Measurements from ENCODE around the gene TBKBP1. TPM values are rescaled to one million over a fixed set of nuclear protein-coding genes. Genes with fewer than 3 reads are reported as not detected.

Gene TBKBP1
- total RNA-seq, 4 donors from 2014 or later = 1.8 to 6.4 (median 4.4) TPM

GRCh38 chr17:47745037-47745380 is 51.0 kb downstream of the TBKBP1 start:
- DNase-seq = no peak
- no peak overlapping the region for H3K27ac ChIP-seq
- 75% methylated on average over 7 of the region's 10 CpGs; no CpG with 5 or more reads in 1 of the 2 donors for WGBS, 2 donors (ENCODE audit: low coverage in 1 of 2)
- TF ChIP-seq EP300 (IDR thresholded peaks at IDR 0.05; ENCODE audit: low read depth) (no peak), POLR2AphosphoS5 (IDR thresholded peaks at IDR 0.05) (no peak), POLR2A (IDR thresholded peaks at IDR 0.05) (no peak), CTCF (IDR thresholded peaks at IDR 0.05) (no peak)
- intact Hi-C loops (cut with DNase I; ENCODE audit: low total_unique reads) (no loop called here), in situ Hi-C loops (cut with MboI; ENCODE audit: low pct_ligation_motif_present in 1 of 4, low pct_unique_long_range_greater_than_20kb in 1 of 4, low sequenced_read_pairs in 3 of 4) (no loop called here)
- no peaks in the 10 kb centered on the region for H3K9me3 ChIP-seq
- no peak overlapping the region for H3K4me3 ChIP-seq
- peaks cover 65% of the 10 kb centered on the region for H3K27me3 ChIP-seq
- no peaks in the 10 kb centered on the region for H3K4me1 ChIP-seq
- no peaks in the 10 kb centered on the region for H3K36me3 ChIP-seq

DNA sequence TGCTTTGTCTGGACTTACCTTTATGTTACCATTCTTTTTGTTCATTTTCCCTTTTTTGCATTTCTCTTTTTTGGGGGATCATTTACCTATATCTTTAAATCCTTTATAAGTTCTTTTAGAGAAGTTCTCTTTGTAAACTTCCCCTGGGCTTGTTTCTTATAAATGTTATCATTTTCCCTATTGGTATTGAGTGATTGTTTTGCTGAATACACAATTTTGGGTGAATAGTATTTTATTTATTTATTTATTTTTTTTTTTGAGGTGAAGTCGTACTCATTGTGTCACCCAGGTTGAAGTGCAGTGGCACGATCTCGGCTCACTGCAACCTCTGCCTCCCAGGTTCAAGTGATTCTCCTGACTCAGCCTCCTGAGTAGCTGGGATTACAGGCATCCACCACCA is 57.5 kb downstream of the TBKBP1 start:
- intact Hi-C loops (cut with DNase I; ENCODE audit: low total_unique reads) = no loop called here
- no peak for DNase-seq
- H3K9me3 ChIP-seq = no peaks in the 10 kb centered on the region
- no peaks in the 10 kb centered on the region for H3K36me3 ChIP-seq
- H3K27ac ChIP-seq = no peak overlapping the region
- peaks cover 56% of the 10 kb centered on the region for H3K27me3 ChIP-seq
- TF ChIP-seq EP300 (IDR thresholded peaks at IDR 0.05; ENCODE audit: low read depth) (no peak), POLR2A (IDR thresholded peaks at IDR 0.05) (no peak), POLR2AphosphoS5 (IDR thresholded peaks at IDR 0.05) (no peak), CTCF (IDR thresholded peaks at IDR 0.05) (no peak)
- H3K4me1 ChIP-seq = no peaks in the 10 kb centered on the region
- no peak overlapping the region for H3K4me3 ChIP-seq
- in situ Hi-C loops (cut with MboI; ENCODE audit: low pct_ligation_motif_present in 1 of 4, low pct_unique_long_range_greater_than_20kb in 1 of 4, low sequenced_read_pairs in 3 of 4) = no loop called here
- WGBS, 2 donors (ENCODE audit: low coverage in 1 of 2) = 83 to 92% methylated on average over 3 of the region's 3 CpGs

GRCh38 chr17:47757386-47757785 is 63.4 kb downstream of the TBKBP1 start:
- no peak for DNase-seq
- in situ Hi-C loops (cut with MboI; ENCODE audit: low pct_ligation_motif_present in 1 of 4, low pct_unique_long_range_greater_than_20kb in 1 of 4, low sequenced_read_pairs in 3 of 4) (no loop called here), intact Hi-C loops (cut with DNase I; ENCODE audit: low total_unique reads) (no loop called here)
- no peak overlapping the region for H3K4me3 ChIP-seq
- H3K27me3 ChIP-seq = peaks cover 32% of the 10 kb centered on the region
- H3K27ac ChIP-seq = no peak overlapping the region
- H3K4me1 ChIP-seq = no peaks in the 10 kb centered on the region
- TF ChIP-seq POLR2AphosphoS5 (IDR thresholded peaks at IDR 0.05) (no peak), POLR2A (IDR thresholded peaks at IDR 0.05) (no peak), CTCF (IDR thresholded peaks at IDR 0.05) (no peak), EP300 (IDR thresholded peaks at IDR 0.05; ENCODE audit: low read depth) (no peak)
- H3K36me3 ChIP-seq = no peaks in the 10 kb centered on the region
- peaks cover 9 to 10% of the 10 kb centered on the region in 2 donors for H3K9me3 ChIP-seq
- 38 to 40% methylated on average over 1 of the region's 1 CpG for WGBS, 2 donors (ENCODE audit: low coverage in 1 of 2)

DNA sequence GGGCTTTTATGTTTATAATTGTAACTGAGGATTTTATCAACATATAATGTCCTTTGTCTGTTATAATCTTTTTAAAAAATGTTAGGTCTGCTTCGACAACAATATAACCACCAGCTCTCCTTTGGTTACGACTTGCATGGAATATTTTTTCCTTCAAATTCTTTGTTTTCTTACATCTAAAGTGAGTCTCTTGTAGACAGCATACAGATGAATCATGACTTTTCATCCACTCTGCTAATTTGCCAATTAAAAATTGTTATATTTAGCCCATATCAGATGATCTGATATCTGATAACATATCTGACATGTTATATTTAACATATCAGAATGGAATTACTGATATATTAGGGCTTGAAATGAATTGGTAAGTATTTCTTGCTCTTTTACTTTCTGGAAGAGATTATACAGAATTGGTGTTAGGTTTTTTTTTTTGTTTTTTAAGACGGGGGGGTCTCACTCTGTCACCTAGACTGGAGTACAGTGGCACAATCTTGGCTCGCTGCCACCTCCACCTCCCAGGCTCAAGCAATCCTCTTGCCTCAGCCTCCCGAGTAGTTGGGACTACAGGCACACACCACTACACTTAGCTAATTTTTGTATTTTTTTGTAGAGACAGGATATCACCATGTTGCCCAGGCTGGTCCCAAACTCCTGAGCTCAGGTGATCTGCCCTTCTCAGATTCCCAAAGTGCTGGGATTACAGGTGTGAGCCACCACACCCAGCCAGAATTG is 66.6 kb downstream of the TBKBP1 start:
- Histone ChIP-seq H3K27ac (no peak overlapping the region), H3K27me3 (peaks cover 37% of the 10 kb centered on the region), H3K9me3 (peaks cover 9 to 10% of the 10 kb centered on the region in 2 donors), H3K4me3 (no peak overlapping the region), H3K36me3 (no peaks in the 10 kb centered on the region), H3K4me1 (no peaks in the 10 kb centered on the region)
- intact Hi-C loops (cut with DNase I; ENCODE audit: low total_unique reads) = no loop called here
- no peak for TF ChIP-seq CTCF (IDR thresholded peaks at IDR 0.05)
- TF ChIP-seq EP300 (IDR thresholded peaks at IDR 0.05; ENCODE audit: low read depth) = no peak
- no peak for TF ChIP-seq POLR2AphosphoS5 (IDR thresholded peaks at IDR 0.05)
- no peak for TF ChIP-seq POLR2A (IDR thresholded peaks at IDR 0.05)
- in situ Hi-C loops (cut with MboI; ENCODE audit: low pct_ligation_motif_present in 1 of 4, low pct_unique_long_range_greater_than_20kb in 1 of 4, low sequenced_read_pairs in 3 of 4) = no loop called here
- 65 to 72% methylated on average over 5 of the region's 5 CpGs for WGBS, 2 donors (ENCODE audit: low coverage in 1 of 2)
- DNase-seq = no peak

Small RNA genes within 50 kb of the gene (small RNA-seq; reads per million reads assigned to genes)
- 0 reads per million in 4 donors for gene AC015674.1

Other genes with a start within 250 kb of the TBKBP1 start
- 100 to 1,000 TPM; 119 to 237 (median 170) TPM for gene NPEPPS, start 163.1 kb upstream of the TBKBP1 start, total RNA-seq
- gene KPNB1, start 44.2 kb upstream of the TBKBP1 start, total RNA-seq = 100 to 1,000 TPM in 3 of 4 donors, 10 to 100 TPM in 1; 39.2 to 176 (median 133) TPM
- gene TBX21, start 39.1 kb downstream of the TBKBP1 start, total RNA-seq = 10 to 100 TPM in 1 of 4 donors, 1 to 10 TPM in 1, under 1 TPM in 1, not detected in 1; 0.27 to 18.3 (median 4.9) TPM
- 100 to 1,000 TPM in 1 of 4 donors, 10 to 100 TPM in 3; 53.5 to 148 (median 75.0) TPM for gene OSBPL7, start 127.6 kb downstream of the TBKBP1 start, total RNA-seq
- 10 to 100 TPM; 12.9 to 41.8 (median 32.0) TPM for gene MRPL10, start 137.4 kb downstream of the TBKBP1 start, total RNA-seq
- gene LRRC46, start 137.5 kb downstream of the TBKBP1 start, total RNA-seq = under 1 TPM in 2 of 4 donors, not detected in 2; 0.48 to 0.80 TPM
- gene SCRN2, start 147.1 kb downstream of the TBKBP1 start, total RNA-seq = 100 to 1,000 TPM in 2 of 4 donors, 10 to 100 TPM in 2; 37.8 to 164 (median 89.7) TPM
- 1 to 10 TPM in 3 of 4 donors, under 1 TPM in 1; 0.40 to 5.9 (median 4.9) TPM for gene SP6, start 157.0 kb downstream of the TBKBP1 start, total RNA-seq
- gene SP2, start 202.1 kb downstream of the TBKBP1 start, total RNA-seq = 10 to 100 TPM in 3 of 4 donors, 1 to 10 TPM in 1; 8.3 to 22.1 (median 17.4) TPM
- gene PNPO, start 247.4 kb downstream of the TBKBP1 start, total RNA-seq = 10 to 100 TPM in 3 of 4 donors, 1 to 10 TPM in 1; 7.4 to 83.8 (median 31.6) TPM

Measured in transverse colon (tissue), 4 donors.